ENCODE data around the gene PHEX.

The PHEX gene

GRCh38 chrX:22202251-22202650 is 170.1 kb downstream of the PHEX start:
- TF ChIP-seq ZFX (IDR thresholded peaks at IDR 0.05), result no peak
- TF ChIP-seq, protein P1, sequence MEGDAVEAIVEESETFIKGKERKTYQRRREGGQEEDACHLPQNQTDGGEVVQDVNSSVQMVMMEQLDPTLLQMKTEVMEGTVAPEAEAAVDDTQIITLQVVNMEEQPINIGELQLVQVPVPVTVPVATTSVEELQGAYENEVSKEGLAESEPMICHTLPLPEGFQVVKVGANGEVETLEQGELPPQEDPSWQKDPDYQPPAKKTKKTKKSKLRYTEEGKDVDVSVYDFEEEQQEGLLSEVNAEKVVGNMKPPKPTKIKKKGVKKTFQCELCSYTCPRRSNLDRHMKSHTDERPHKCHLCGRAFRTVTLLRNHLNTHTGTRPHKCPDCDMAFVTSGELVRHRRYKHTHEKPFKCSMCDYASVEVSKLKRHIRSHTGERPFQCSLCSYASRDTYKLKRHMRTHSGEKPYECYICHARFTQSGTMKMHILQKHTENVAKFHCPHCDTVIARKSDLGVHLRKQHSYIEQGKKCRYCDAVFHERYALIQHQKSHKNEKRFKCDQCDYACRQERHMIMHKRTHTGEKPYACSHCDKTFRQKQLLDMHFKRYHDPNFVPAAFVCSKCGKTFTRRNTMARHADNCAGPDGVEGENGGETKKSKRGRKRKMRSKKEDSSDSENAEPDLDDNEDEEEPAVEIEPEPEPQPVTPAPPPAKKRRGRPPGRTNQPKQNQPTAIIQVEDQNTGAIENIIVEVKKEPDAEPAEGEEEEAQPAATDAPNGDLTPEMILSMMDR (conservative IDR thresholded peaks at IDR 0.05), result no peak
- H3K27ac ChIP-seq, result no peak overlapping the region

GRCh38 chrX:22203186-22203585 is 171.1 kb downstream of the PHEX start:
- no peak overlapping the region for H3K27ac ChIP-seq
- no peak for TF ChIP-seq ZFX (IDR thresholded peaks at IDR 0.05)
- TF ChIP-seq, protein P1 (conservative IDR thresholded peaks at IDR 0.05), result no peak

DNA sequence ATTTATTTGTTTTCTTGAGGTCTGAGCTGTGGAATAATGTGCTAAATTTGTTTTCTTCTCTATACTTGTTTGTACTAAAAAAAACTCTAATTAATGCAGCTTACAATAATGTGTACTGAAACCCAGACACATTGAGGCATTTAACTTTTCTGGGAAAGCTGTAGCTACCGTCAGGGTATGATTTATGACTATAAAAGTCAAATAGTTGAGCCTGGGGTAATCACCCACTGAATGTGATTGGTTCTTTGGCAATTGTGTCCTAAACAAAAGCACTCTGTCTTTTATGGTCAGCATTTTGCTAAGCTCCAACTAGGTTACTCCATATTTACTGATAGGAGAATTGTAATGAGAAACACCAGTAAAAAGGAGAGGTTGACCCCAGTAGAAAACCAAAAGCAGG is 174.7 kb downstream of the PHEX start:
- H3K27ac ChIP-seq, result no peak overlapping the region
- TF ChIP-seq, protein P1 (conservative IDR thresholded peaks at IDR 0.05), result no peak
- no peak for TF ChIP-seq ZFX (IDR thresholded peaks at IDR 0.05)

- no peak for TF ChIP-seq ZFX (IDR thresholded peaks at IDR 0.05)
- TF ChIP-seq, protein P1 (conservative IDR thresholded peaks at IDR 0.05), result no peak
- H3K27ac ChIP-seq, result no peak overlapping the region
These were observed 188.8 kb downstream of the PHEX start for GRCh38 chrX:22220941-22221340.

GRCh38 chrX:22234380-22234779 is 202.3 kb downstream of the PHEX start:
- no peak for TF ChIP-seq ZFX (IDR thresholded peaks at IDR 0.05)
- TF ChIP-seq, protein P1 (conservative IDR thresholded peaks at IDR 0.05), result no peak

DNA sequence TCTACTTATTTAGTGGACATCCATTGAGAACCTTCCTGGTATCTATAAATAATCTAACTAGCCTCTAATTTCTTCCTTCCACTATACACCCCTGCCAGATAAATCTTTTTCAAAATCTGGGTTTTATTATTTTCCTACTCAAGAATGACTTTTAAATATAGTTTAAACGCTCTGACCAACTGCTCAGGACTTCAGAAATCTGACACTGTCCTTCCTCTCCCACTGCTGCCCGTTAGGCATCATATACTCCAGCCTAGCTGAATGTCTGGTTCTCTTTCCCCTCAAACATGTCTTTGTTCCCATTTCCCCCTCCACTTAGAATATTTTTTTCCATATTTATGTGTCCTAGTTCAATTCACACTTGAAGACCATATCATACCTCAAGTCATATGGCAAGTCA is 205.4 kb downstream of the PHEX start:
- H3K27ac ChIP-seq, result no peak overlapping the region
- TF ChIP-seq, protein P1 (conservative IDR thresholded peaks at IDR 0.05), result no peak
- TF ChIP-seq ZFX (IDR thresholded peaks at IDR 0.05), result no peak

More at GRCh38 chrX:22234380-22234779, 202.3 kb downstream of the PHEX start:
- H3K27ac ChIP-seq, result no peak overlapping the region

- no peak overlapping the region for H3K27ac ChIP-seq
- no peak for TF ChIP-seq ZFX (IDR thresholded peaks at IDR 0.05)
- TF ChIP-seq, protein P1 (conservative IDR thresholded peaks at IDR 0.05), result no peak
These were observed 214.5 kb downstream of the PHEX start for GRCh38 chrX:22246620-22247019.

Data from C4-2B (cell line).